HG03520 (cell line): Measurements from ENCODE around the gene RNF157.
"Not testable (repeated sequence)": the region's sequence is repeated elsewhere in the genome, so short reads cannot be mapped to it uniquely, and the experiment has no call there.

Source experiments
- ATAC-seq: cut with Tn5 transposase; IDR thresholded peaks from one replicate; pipeline ENCODE4 v1.9.1; 2021; ENCODE audit warnings: mild to moderate bottlenecking, moderate library complexity; ENCODE audit not compliant: unreplicated experiment

Gene RNF157

DNA sequence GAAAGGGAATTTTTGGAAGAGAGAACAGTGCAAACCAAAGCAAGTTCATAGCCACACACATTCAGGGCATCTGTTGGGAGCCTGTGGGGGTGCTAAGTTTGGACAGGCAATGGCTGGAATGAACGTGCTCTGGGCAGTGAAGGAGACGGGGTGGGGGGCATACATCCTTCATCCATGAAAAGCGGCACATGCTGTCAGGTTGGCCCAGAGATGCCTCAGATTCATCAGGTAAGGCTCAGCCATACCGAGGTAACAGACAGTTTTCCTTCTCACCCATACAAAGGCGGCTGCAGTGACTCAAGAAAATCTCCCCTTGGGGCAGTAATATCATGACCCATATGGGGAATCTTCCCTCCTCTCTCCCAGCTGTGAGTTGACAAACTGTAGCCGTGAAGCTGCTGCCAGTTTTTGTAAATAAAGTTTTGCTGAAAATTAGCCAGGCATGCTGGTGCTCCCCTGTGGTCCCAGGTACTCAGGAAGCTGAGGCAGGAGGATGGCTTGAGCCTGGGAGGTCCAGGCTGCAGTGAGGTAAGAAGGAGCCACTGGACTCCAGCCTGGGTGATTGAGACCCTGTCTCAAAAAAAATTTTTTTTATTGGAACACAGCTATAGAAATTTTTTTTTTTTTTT, 15.6 kb upstream of the RNF157 start:
- no peak for ATAC-seq

DNA sequence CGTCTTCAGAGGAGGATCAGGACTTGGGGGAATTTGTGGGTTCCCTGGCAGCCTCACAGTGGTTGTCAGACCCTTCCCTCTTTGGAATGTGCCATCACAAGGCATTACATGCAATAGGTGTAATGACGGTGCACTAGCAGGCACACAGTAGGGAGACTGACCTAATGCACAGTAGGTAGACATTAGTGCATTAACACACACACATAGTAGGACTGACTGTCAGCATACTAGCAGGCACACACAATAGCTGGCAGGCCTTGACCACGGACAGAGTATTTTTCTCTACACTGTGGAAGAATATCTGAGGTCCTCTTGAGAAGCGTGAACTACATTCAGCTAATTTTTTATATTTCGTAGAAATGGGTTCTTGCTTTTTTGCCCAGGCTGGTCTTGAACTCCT, 14.0 kb upstream of the RNF157 start:
- no peak for ATAC-seq

DNA sequence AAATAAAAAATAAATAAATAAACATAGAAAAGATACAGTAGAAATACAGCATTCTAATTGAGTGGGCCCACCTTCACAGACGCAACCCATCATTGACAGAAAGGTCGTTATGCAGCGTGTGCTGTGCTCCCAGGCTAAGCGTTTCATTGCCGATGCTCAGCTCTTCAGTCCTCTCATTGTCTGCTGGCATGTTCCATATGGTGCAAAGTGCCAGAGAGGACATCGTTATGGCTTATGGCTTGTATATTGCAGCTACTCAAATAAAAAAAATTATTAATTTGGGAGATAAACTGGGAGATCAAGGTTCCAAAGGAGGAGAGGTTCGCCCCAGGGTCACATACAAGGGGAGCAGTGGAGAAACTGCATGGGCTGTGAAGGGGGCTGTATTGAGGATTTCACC, 13.5 kb upstream of the RNF157 start:
- ATAC-seq: no peak

DNA sequence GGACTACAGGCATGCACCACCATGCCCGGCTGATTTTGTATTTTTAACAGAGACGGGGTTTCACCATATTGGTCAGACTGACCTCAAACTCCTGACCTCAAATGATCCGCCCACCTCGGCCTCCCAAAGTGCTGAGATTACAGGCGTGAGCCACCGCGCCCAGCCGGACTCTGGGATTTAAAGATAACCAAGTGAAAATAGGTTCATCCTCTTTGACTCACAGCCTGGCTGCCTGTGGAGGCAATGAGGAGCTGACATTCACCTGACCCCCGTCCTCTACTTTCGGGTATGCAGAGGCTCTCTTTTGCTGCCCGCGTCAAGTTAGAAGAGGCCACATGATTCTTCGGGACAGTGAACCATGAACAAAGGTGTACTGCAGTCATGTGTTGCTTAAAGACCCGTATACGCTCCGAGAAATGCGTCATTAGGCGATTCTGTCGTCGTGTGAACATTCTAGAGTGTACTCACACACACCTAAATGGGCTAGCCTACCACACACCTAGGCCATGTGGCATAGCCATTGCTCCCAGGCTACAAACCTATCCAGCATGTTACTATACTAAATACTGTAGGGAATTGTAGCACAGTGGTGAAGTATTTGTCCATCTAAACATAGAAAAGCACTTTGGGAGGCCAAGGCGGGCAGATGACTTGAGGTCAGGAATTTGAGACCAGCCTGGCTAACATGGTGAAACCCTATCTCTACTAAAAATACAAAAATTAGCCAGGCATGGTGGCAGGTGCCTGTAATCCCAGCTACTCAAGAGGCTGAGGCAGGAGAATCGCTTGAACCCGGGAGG, 12.9 kb upstream of the RNF157 start:
- not testable (repeated sequence) for ATAC-seq

DNA sequence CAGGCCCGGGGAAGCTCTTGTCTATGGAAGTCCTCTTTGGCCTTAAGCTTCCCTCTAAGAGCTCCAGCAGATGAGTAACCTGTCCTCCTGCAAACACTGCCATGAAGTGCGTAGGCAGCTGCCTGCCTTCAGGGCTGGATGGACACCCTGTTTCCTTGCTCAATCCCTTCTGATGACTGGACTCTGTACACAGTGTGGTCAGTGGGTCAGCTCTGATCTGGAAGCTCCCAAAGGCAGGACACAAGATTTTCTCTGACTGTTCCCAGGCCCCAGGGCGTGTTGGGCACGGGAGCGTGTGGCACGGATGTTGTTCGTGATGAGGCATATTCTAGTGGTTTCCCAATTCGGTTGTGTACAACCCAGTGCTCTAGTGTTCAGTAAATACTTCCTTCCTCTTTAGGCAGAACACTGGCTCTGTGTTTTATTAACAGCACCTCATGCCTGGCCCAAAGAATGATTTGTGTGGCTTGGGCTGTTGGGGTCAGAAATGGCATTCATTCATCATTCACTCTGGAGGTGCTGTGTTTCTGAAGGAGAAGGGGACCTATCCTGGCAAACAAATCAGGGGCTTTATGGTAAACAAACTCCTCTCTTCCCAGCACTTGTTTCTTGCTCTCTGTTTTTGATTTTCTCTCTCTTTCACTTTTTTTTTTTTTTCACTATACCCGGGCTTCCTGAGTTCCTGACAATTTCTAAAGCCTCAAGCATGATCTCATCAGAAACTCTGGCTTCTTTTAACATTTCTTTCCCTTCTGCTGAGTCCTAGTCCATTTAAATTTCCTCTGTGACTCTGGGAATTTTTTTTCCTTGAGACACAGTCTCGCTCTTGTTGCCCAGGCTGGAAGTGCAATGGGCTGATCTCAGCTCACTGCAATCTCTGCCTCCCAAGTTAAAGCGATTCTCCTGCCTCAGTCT, 12.0 kb upstream of the RNF157 start:
- ATAC-seq: peak; percentile 48

DNA sequence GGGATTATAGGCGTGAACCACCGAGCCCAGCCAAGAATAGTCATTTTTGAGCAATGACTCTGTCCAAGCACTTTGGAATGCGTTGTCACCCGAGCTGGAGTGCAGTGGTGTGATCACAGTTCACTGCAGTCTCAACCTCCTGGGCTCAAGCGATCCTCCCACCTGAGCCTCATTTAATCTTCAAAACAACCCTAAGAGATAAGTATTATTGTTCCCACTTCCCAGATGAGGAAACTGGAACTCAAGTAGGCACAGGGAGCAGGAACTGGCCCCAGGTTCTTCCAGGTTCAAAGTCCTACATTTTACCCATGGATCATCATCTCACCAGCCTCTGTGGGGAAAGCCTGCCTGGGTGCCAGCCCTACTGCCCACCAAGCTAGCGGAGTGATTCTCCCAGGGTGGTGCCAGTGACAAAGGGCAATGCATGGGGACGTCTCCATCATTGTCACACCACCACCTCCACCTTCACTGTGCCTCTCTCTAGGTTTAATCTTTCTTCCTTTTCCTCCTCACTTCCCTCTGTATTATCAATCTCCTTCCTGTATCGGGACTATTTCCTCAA, 11.3 kb upstream of the RNF157 start:
- no peak for ATAC-seq

DNA sequence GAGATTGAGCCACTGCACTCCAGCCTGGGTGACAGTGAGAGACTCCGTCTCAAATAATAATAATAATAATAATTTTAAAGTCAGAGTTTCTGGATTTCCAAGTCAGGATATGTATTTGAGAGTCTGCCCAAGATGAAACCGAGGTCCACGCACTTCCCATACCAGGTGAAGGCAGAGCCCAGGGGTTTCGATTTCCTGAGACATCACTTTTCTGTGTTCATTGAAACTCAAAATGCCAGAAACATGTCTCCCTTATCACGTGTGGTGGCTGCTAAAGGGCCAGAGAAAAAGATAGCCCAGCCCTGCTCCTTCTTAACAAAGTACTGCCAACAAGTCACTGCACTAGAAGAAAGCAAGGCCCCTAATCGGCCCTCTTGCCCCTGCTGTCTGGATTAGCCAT, 9.8 kb upstream of the RNF157 start:
- no peak for ATAC-seq

DNA sequence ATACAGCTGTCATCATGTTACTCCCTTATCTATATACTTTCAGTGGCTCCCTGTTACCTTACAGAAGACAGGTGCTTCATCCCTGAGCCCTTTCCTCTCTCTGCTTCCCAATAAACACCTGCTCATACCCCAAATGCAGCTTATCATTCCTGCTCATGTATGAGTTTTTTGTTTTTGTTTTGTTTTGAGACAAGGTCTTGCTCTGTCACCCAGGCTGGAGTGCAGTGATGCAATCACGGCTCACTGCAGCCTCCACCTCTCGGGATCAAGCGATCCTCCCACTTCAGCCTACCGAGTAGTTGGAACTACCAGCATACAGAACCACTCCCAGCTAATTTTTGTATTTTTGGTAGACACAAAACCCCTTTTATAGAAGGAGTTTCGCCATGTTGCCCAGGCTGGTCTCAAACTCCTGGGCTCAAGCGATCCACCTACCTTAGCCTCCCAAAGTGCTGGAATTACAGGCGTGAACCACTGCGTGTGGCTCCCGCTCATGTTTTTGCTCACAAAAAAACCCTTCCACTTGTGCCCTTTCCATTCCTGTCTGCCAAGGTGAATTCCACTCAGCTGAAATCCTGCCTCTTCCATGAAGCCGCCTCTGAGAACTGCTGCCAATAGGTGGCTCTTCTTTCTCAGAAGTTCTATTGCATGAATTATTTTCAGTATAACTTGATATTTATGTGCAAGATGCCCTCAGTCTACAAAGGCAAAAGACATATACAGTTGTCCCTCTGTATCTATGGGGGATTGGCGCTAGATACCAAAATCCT, 7.9 kb upstream of the RNF157 start:
- no peak for ATAC-seq

DNA sequence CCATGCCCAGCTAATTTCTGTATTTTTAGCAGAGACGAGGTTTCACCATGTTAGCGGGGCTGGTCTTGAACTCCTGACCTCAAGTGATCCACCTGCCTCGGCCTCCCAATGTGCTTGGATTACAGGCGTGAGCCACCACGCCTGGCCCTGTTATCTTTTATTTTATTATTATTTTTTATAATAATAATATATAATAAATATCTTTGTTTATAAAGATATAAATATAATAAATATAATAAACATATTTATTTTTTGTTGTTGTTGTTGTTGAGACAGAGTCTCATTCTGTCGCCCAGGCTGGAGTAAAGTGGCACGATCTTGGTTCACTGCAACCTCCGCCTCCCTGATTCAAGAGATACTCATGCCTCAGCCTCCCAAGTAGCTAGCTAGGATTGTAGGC, 7.0 kb upstream of the RNF157 start:
- ATAC-seq: no peak

DNA sequence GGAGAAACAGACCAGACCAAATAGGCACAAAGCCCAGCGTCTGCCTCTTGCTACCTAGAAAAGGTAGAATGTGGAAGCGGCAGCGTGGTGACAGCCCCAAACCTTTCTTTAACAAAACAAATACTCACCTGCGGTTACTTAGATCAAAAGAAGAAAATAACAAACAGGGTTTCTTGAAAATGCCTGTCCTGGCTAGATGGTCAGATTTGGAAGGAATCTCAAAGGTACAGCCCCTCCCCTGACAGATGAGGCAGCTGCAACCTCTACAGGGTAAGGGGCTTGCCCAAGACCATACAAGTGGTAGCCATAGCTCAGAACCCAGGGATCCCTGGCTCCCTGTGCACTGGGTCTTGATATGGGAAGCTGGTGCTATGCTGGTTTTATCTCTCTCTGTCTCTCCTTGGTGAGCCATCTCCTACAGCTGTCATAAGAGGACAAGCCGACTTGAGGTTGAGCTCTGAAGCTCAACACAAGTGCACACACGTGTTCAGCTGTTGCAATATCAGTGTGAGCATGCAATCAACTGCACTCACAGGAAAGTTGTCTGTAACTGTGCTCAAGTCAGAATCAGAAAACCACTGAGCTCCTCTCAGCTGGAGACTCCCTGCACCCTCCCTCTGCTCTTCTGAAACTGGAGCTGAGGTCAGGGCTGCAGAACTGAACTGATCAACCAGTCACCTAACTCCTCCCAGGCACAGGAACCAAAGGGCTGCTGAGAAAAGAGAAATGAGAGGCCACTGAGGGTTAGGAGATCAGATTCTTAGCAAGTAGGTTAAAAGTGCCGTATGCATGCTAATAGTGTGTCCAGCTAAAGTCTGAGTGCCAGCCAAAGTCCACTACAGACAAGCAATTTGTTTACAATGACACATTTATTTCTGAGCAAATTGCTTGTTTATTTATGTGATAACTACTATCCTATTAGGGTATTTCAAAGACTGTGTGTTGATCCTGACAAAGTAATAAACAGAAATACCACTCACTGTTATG, 6.1 kb upstream of the RNF157 start:
- peak; percentile 91 for ATAC-seq

DNA sequence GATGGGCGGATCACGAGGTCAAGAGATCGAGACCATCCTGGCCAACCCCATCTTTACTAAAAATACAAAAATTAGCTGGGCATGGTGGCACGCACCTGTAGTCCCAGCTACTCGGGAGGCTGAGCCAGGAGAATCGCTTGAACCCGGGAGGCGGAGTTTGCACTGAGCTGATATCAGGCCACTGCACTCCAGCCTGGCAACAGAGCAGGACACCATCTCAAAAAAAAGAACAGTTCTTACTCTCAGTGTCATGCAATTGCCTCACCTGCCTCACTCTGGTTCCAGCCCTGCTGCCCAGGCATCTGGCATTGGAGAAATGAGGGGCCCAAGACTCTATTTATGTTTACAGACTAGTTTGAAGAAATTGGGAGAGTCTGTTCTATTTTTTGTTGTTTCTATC, 4.4 kb upstream of the RNF157 start:
- ATAC-seq: not testable (repeated sequence)

DNA sequence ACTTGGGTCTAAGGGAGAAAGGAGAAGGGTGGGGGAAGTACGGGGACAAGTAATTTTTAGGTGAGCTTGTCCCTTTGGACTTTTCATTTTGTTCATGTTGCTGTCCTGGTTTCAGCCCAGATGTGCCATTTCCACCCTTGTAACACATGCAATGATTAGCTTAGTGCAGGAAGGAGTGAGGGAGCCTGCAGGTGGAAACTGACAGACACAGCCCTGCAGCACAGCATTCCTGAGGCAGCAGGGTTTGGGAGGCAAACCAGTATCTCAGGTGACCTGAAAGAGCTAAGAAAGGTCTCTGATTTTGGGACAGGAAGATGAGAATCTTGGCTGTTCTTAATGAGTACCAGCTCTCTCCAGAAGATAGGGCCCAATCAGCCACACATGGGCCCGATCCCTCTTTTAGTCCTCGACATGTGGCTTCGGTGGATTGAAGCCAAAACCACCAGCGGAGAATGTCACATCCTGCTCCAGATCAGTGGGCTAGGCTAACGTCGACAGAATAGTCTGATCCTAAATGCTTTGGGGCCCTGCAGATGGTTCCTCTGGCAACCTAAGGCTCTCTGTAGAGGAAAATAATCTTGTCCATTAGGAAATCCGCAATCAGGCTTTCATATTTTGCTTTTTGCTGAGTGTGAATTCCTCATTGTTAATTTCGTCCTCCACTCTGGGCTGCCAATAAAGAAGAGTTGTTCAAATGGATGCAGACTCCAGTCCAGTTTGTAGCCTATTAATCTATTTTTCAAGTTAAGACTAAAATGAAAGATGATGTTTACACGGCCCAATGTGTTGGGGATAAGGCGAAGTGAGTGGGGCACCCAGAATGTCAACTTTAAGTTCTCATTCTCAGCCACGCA, 3.8 kb upstream of the RNF157 start:
- ATAC-seq: no peak

DNA sequence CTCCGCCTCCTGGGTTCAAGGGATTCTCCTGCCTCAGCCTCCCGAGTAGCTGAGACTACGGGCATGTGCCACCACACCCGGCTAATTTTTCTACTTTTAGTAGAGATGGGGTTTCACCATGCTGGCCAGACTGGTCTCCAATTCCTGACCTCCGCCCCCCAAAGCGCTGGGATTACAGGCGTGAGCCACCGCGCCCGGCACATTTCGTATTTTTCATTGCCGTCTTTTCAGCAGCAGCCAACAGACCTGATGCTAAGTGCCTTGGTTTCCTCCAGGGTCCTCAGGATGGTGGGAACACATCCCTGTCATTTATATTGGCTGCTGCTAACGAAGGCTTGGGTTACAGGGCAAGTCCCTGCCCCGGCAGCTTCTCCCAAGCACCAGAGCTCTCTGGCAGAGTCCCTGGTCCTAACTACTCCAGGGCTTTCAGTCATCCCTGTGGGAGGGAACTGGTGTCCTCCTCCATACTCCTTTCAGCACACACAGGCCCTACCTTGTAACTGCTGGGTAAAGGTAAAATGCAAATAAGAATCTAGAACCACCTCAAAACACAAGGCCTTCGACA, 1.5 kb upstream of the RNF157 start:
- ATAC-seq: no peak

DNA sequence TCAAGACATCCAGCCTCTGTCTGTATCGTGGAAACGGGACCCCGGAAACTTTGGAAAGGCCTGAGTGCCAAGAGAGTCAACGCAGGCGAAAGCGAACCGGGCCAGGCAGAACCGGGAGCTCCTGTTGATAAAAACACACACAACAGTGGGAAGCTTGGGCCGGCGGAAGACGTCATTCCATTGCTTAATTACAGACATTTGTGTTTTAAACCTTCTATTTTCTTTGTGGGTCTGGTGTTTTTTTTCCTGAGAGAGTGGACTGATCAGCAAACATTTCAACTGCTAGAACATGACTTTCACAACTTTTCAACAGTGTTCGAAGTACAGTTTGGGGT, 878 bp upstream of the RNF157 start:
- no peak for ATAC-seq

DNA sequence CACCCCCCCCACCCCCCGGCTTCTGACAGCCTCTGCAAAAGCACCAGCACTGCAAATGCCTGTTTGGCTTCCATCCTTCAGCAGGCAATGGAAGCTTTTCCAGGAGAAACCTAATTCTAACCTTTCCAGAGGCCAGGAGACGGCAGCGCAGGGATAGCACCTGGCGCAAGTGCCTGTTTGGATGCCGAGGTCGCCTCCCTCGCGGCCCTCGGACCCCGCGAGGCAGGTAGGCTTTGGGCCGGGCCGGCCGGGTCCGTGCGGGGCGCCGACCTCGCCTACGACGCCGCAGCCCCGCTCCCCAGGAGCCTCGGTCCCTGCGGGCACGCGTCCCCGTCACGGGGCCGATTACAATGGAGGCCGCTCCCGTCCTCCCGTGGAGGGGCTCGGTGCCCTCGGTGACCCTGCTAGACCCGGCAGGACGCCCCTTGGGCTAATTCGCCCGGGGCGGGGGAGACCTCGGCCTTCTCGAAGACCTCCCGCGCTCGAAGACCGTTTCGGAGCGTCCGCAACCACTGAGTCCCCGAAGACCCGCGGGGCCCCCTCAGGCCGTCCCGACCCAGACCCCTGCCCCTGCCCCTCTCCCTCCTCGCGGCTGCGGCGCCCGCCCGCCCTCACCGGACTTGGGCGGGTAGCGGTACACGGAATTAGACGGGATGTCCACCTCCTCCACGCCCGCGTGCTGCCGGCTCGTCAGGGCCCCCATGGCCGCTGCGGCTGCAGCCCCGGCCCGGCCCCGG, 587 bp downstream of the RNF157 start:
- peak; percentile 8 for ATAC-seq

DNA sequence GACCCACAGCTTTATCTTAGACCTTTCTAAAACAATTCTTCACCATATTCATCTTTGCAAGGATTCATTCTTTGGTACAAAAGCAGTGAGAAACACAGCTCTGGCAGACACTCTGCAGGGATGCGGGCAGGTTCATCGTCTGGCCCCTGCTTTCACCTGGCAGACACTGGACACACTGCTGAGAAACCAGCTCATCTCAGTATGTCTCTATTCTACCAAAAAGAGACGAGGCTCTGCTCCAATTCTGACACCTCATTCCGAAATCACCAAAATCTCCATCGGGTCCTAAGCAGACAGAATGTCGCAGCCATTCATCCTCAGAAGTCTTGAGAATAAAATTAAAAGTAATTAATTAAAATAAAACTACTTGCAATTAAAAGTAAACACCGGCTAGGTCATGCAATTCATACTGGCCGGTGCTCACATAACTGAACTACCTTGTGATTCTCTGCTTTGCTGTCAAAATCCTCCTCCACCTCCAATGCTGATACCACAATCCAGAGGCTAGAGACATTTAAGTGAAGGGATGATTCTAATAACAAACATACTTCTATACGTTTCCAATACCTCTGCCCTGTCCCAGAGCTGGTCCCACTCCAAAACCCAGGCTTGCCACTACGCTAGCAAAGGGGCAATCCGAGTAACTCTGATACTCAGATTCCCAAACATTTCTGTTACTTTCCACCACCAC, 1.3 kb downstream of the RNF157 start:
- ATAC-seq: no peak

DNA sequence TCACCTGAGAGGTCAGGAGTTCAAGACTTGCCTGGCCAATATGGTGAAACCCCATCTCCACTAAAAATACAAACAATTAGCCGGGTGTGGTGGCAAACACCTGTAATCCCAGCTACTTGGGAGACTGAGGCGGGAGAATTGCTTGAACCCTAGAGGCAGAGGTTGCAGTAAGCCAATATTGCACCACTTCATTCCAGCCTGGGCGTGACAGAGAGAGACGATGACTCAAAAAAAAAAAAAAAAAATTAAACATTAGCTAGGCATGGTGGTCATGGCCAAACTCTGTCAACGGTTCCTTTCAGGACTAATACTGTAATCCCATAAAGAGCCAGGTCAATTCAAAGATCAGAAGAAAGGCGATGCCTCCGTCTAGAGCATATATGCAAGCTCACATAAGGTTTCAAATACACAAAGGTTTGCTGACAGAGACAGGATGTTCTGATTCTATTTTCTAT, 2.4 kb downstream of the RNF157 start:
- ATAC-seq: no peak
